NCI-H1092 (cell line): Measurements from ENCODE around the gene ABCC3.
"Not testable (repeated sequence)": the region's sequence is repeated elsewhere in the genome, so short reads cannot be mapped to it uniquely, and the experiment has no call there.

Experiments
- DNase-seq: peaks from one replicate; lab custom pipeline; 2025; lab: John Stamatoyannopoulos, UW

Gene ABCC3

DNA sequence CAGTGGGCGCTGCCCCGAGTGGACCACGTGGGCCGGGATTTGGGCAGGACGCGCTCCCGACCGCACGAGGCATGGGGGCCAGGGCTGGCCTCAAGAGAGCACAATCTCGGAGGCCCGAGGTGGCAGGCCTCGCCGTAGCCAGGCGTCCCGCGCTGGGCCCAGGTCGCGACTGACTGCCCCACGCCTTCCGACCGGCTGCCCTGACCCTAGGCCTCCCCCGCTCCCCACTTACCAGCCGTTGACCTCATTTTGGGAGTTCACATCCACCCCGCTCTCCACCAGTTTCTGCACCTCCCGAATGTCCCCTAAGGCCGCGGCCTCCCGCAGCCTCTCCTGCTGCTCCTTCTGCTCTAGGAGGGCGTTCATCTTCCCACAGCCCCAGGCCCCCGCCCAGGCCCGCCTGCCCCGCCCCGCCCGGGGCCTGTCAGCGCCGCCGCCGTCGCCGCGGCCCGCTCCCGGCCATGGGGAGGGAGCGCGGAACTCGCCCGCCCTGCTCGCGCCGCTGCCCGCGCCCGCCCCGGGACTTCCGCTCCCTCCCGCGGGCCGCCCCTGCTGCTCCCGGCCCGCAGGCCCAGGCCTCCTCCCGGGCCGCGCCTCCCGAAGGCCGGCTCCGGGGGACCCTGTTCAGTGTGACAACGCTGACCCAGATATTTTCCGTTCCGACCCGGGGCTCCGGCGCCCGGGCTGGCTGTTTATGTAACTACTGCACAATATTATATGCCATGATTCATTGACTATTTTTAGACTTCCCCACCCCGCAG is 72.8 kb downstream of the ABCC3 start, which contains the start of gene ANKRD40:
ANKRD40 (minus strand) TSS at position 626 of the 761 bp plus-strand sequence; CDS start at position 366, 260 bp downstream.
- peak; percentile 78 for DNase-seq

DNA sequence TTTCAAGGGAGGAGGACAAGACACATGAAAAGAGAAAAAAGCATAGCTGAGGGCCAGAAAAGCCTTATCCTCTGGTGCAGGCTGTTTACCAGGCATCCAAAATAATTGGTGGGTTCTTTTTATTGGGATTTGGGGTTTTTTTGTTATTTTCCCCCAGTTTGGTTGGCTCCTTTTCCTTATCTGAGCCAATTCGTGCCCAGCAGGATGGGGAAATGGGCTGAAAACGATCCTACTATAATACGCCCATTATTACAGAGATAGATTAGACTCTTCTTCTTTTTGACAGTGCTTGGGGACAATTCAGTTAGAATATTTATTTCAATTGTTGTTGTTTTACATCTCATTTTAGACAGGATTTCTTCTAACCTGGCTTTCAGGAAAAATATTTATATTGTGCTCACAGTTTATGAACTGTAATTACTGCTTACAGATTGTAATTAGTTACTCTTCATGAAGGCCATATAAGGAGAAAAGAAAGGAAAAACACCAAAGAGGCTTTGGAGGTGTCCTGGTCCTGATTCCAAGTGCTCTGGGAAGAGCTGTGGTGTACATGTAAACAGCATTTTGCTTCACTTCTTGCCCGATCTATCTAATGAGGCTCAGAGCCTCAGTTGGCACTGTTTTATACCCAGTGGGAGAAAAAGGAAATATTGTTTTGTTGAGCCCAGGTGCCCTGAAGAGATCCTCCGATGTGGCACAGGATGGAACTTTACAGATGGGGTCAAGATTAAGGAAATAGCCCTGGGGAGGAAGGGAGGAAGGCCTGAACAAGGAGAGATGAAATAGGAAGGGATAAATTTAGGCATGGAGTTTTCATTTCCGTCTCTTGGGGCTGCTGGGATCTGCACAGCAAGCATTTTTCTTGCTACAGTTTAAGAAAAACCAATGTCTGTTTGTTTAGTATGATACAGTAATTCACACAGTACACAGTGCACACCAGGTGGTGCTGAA is 73.6 kb downstream of the ABCC3 start:
- no peak for DNase-seq

DNA sequence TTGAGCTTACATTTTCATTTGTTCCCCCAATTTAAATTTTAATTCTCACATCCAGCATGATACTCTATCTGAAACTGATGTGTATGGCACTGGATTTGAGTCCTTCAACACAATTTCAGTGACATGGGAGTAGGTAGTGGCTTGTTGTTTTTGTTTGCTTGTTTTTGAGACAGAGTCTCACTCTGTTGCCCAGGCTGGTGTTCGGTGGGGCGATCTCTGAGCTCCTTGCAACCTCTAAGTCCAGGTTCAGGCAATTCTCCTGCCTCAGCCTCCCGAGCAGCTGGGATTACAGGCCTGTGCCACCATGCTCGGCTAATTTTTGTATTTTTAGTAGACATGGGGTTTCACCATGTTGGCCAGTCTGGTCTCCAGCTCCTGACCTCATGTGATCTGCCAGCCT is 74.4 kb downstream of the ABCC3 start:
- DNase-seq = not testable (repeated sequence)

DNA sequence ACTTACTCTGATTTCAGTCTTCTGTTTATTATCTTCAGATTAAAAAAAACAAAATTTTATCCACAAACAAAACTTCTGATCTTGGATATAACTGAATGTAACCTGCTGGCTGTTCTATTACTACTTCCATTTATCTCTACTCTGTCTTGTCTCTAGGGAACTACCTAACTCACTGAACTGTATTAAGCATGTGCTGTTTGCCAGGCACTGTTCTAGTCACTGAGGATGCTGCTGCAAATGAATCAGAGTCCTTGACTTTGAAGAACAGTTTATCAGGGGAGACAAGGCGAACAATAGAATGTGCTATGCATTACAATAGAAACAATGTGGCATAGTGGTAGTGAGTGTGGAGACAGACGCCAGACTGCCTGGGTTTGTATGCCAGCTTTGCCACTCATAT is 75.3 kb downstream of the ABCC3 start:
- DNase-seq = no peak

DNA sequence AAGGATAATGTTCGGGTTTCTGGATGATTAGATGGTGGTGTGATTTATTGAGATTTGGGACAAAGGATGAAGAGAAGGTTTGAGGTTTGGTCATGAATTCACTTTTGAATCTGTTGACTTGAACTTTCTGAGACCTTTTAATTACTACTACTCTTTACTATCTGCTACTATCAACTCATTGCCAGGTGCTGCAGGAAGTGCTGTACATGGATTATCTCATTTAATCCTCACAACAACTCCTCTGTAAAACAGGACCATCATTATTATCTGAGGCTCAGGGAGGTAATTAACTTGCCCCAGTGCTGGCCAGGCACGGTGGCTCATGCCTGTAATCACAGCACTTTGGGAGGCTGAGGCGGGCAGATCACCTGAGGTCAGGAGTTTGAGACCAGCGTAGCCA is 76.0 kb downstream of the ABCC3 start:
- DNase-seq = no peak

DNA sequence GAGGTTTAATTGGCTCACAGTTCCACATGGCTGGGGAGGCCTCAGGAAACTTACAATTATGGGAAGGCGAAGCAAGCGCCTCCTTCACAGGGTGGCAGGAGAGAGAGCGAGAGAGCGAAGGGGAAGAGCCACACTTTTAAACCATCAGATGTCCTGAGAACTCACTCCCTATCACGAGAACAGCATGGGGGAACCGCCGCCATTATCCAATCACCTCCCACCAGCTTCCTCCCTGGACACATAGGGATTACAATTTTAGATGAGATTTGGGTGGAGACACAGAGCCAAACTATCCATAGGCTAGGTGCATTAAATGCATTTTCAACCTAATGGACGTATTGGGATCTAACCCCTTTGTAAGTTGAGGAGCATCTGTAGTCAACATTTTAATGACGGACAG is 78.0 kb downstream of the ABCC3 start:
- no peak for DNase-seq

DNA sequence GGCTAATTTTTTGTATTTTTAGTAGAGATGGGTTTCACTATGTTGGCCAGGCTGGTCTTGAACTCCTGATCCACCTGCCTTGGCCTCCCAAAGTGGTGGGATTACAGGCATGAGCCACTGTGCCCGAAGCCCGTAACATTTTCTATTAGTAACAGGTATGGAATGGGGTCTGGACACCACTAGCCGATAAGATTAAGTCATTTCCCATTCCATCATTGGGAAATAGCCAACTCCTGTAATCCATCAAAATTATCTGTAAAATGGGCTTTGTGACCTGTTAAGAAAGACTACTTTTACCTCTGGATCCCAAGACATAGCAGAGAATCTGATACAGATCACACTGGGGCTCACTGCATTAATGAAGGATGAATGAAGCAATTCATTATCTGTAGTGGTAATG is 80.8 kb downstream of the ABCC3 start:
- no peak for DNase-seq

DNA sequence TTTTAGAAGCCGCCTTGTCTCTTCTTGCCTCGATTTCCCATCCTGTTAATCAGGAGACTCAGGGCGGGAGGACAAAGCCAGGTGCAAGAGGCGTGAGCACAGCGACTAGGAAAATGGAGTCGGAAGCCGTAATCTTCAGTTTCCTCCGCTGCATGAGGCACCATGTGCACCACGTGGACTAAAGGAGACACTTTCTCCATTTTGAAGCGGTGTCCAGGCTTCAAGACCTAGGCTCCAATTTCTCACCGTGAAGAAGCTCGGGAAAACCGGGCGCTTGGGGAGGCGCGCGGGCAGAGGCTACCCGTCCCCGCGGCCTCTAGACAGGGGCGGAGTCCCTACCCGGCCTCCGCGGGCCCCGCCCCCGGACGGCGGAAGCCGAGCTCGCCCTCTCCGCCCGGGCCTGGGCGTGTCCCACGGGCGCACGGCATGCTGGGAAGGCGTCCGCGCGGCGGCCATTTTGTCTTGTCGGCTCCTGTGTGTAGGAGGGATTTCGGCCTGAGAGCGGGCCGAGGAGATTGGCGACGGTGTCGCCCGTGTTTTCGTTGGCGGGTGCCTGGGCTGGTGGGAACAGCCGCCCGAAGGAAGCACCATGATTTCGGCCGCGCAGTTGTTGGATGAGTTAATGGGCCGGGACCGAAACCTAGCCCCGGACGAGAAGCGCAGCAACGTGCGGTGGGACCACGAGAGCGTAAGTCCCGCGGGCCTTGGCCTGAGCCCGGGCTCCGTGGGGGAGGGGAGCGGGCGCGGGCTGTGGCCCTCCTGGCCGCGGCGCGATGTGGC is 84.7 kb downstream of the ABCC3 start, which contains the start of gene LUC7L3:
LUC7L3 (plus strand) TSS at position 460 of the 780 bp plus-strand sequence; CDS start at position 590, 130 bp downstream.
- peak; percentile 91 for DNase-seq

DNA sequence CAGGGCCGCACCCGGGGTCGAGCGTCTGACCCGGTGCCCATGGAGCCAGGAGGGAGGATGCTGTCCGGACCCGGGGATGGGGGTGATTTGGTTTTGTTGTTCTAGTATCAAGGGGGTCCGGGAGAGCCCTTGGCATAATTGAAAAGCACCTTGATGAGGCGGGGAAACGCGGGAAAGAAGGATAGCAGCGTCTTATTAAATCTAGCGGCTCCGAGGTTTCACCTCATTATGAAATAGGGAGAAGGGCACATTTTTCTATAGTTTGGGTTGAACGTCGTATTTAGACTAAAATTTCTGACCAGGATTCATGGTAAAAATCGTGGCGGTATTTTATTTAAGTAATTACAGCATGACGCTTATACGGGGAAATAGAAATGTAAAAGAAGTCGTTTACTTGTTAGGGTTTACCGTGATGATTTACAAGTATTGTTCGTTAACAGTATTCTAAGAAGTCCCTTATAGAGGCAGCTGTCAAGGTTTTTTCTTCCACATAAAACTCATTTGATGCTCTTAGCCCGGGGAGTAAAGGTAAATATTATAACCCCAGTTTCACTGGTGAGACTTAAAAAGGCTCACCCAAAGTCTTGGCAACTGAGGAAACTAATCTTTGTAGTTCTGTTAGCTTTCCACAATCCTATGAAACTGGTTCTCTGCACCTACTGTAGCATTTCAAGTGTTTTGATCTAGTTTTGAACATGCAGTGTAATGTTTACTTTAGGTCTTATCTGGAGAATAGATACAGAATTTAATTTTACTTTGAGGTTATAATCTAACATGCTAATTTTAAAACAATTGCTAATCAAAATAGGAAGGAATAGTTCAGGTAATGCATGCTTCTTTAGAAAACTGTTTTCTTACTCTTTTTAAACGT is 85.5 kb downstream of the ABCC3 start:
- DNase-seq = no peak

DNA sequence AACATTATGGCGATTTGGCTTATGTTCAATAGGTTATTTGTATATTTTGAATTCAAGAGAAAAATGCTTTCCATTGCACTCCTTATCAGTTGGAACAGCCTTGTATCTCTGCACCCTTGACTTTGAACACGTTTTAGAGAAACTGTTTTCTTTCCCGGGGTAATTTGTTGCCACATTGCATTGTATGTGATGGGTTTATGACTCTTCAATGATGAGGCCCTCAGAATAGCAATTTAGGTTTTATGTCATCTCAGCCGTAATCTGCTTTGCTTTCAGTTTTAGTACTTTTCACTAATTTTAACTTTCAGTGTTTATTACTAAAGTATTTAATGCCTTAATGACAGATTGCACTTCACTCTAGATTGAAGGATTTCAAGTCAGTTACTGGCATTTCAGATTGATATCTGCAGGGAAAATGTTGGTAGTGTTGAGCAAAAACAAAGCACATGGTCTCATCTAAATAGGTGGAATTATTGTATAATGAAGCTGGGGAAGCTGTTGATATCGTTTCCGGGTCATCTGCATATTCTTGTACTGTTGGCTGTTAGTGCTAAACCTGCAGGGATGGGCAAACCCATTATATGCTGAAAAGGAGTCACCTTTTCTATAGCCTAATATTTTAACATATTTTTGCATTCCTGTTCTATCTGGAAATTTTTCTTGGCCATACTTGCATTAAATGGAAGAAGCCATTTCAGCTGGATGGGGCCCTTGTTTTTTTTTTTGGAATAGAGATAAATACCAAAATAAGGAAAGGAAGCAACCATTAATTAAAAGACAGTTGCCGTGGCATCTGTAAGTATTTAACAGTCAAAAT is 86.7 kb downstream of the ABCC3 start:
- no peak for DNase-seq

DNA sequence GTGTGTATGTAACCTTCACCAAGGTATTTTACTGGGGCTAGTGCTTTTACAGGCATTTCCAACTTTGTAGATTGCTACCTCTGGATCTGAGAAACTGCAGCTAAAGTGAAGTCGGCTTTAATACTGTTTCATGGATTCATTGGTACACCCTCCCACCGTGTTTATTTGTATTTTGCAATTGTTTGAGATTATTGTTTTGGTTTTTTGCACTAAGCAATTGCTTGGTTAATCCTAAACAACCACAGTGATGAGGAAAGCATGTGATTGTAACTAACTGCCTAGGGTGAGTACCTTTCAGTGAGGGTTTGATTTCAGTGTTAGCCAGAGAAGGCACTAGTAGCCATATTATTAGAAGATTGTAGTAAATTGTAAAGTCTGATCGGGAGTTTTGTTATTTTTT is 88.1 kb downstream of the ABCC3 start:
- DNase-seq = no peak

DNA sequence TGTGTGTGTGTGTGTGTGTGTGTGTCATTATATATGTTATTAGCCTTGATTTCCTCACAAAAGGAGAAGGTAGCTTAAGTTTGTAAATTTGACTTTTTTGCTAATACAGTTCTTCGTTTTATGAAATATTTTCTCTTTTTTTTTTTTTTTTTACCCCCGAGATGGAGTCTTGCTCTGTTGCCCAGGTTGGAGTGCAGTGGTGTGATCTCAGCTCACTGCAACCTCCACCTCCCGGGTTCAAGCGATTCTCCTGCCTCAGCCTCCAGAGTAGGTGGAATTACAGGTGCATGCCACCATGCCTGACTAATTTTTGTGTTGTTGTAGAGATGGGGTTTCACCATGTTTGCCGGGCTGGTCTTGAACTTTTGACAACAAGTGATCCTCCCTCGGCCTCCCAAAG is 89.9 kb downstream of the ABCC3 start:
- not testable (repeated sequence) for DNase-seq

DNA sequence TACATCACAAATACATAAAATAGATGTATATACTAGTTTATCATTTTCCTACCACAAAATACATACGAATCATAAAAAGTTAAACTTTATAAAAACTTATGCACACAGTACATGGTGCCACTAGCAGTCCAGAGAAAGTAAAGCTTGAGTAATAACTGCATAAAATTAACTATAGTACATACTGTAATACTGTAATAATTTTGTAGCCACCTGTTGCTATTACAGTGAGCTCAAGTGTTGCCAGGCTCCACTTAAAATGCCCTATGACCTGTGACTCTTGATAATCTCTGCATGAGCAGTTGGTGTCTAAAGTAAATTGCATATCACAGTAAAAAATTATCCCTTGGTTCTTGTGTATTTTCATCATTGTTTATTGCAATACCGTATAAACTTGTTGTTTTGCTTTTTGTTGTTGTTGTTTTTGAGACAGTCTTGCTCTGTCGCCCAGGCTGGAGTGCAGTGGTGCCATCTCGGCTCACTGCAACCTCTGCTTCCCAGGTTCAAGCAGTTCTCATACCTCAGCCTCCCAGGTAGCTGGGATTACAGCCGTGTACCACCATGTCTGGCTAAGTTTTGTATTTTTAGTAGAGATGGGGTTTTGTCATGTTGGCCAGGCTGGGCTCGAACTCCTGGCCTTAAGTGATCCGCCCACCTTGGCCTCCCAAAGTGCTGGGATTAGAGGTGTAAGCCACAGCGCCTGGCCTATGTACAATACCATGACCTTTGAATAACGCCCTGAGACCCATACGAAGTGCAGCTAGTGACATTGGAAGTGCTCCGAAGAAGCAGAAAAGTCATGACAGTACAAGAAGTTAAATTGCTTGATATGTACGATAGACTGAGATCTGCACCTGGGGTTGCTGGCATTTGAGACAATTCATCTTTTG is 91.3 kb downstream of the ABCC3 start:
- DNase-seq = no peak

DNA sequence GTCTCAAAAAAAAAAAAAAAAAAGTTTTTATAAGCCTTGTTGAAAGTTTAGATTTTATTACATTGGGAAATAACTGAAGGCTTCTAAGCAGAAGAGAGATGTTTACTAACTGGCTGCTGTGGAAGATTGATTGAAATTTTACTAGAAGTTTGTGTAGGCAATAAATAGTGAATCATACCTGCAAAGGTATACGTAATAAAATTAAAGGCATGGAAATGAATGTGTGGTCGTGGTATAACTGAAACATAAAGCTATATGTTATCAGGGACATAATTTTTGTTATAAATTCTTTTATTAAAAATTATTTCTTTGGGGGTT is 93.4 kb downstream of the ABCC3 start:
- DNase-seq = no peak

DNA sequence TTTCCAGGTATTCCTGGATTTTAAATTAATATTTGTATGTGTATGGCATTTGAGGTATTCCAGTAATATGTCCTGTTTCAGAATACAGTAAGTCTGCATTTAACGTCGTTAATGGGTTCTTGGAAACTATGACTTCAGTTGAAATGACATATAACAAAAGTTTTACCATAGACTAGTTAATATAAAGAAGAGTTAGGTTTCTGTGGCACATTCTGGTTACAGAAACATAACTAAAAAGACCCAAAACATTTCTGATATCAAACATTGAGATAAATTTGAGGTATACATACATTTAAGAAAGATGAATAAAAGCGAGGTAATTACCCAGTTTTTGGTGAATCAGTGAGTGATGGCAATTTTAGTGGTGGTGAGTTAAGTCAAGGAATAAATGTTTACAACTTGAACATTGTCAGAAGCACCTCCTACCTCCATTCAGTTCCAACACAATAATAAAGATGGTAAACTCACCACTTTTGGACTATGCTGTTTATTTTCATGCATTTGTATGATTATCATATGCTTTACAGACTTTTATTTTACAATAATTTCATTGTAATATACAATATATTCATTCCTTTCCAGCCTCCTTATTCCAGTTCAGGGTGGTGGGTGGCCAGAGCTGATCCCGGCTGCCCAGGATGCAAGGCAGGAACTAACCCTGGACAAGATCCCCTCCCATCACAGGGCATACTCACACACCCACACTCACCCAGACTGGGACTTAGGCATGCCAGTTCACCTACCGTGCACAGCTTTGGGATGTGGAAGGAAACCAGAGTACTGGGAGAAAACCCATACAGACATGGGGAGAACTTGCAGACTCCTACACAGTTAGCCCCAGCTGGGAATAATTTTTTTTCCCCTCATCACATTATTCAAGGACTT is 94.4 kb downstream of the ABCC3 start:
- DNase-seq = no peak

DNA sequence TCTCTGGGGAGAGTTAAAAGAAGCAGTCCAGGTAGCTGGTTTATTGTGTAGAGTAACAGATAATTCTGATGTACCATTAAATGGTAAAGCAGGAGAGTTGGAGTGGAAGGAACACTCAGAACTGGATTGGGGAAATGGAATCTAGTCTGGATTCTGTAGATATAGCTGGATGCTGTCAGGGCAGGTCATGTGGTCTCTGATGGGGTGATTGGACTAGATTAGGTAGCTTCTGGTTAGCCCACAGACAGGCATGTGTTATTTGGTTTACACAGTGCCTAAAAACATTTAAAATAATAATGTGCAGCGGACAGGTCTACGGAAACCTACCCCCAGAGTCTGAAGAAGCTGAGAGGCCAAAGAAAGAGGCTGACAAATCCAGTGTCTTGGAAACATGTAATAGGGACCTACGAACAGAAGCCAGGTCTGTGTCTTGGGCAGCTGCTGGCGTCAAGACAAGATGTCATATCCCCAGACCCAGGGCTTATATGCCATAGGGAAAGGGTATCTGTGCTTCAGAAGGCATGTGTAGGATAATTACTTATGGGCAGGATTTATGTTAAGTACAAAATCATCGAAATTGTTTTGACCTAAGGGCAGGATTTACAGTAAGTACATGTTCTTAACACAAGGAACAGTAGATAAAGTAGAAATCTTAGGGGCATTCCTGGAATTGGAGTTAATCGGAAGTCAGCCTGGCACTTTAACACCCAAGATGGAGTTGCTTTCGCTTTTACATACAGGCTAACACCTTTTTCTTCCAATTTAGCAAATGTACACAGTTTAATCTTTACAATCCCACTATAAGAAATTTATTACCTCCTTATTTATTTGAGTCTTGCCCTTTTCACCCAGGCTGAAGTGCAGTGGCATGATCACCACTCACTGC is 97.1 kb downstream of the ABCC3 start:
- no peak for DNase-seq

DNA sequence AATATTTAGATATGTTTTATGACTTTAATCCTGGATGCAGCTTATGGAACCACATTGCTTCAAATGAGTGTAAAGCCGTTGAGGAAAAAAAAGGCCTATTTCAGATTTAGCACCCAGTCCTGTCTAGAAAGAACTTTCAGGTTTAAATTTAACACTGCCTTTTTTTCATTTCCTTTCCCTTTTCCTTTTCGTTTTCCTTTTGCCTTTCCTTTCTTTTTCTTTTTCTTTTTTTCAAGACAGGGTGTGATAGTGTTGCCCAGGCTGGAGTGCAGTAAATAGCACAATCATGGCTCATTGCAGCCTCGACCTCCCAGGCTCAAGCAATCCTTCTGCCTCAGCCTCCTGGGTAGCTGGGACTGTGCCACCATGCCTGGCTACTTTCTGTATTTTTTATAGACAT is 100.6 kb downstream of the ABCC3 start:
- DNase-seq = no peak
